Endometrium (tissue), 2 donors: ENCODE data around the gene CDC16.
"Not testable (repeated sequence)": the region's sequence is repeated elsewhere in the genome, so short reads cannot be mapped to it uniquely, and the experiment has no call there.

ENCODE experiments used
- FAIRE-seq: peaks from 2 replicates; lab custom pipeline; 2012; peaks lifted over from hg19 to GRCh38; lab: Jason Lieb, UNC
- donor health status: control.
- donor health status: control.

CDC16 gene

GRCh38 chr13:114227528-114227927 lies 7.2 kb upstream of the CDC16 start:
- no peak for FAIRE-seq

DNA sequence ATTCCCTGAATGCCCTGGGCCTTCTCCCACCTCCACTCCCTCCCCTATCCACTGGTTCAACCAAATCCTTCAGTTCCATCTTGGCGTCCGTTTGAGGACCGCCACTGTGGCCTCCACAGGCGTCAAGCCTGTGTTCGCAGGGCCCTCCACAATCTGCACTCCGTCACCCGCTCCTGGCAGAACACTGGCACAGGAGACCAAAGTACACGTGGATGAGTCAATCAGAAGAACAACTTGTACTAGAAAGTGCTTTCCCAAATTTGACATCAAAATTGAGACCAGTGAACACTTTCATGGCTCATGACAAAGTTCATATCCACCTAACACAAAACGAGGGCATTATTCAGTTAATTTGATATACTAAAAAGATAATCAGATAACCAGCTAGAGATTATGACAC lies 6.5 kb upstream of the CDC16 start:
- FAIRE-seq, result no peak

- FAIRE-seq, result no peak
These were observed 5.2 kb upstream of the CDC16 start for GRCh38 chr13:114229506-114229905.

- FAIRE-seq, result no peak
These were observed 4.6 kb upstream of the CDC16 start for GRCh38 chr13:114230117-114230516.

DNA sequence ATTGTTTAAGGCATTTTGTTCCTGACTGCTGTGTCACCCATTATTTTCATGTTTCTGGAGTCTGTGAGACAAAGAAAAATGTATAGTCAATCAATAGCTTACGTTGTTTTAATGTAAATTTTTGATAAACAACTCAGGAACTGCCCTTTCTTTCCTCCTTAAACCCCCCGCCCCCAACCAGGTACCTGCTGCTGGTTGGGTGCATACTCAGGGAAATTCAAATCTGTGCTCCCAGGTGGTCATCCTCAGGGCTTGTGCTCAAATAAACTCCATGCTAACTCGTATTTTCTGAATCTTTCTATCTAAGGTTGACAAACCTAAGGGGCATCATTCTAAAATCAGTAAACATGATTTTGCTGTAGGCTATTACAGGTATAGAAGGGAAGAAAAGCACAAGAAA lies 4.1 kb upstream of the CDC16 start:
- FAIRE-seq, result no peak

- no peak for FAIRE-seq
These were observed 2.8 kb upstream of the CDC16 start for GRCh38 chr13:114231886-114232285.

GRCh38 chr13:114234266-114234644 lies 442 bp upstream of the CDC16 start:
- no peak for FAIRE-seq

DNA sequence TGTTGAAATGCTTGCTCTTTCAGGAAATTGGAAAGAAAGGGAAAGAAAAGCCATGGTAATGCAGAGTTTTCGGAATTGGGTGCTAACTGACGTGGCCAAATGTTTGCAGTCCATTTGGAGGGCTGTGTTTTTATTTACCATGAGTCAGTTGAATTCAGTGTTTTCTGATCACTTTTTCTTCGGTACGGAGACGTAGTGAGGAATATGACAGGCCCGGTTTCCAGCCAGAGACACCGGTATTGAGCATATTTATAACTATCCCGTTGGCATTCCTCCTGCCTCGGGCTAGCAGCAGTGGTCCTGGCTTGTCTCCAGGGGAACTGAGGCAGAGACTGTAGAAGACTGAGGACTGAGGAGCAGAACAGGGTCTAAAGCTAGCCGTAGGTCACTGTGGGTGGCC lies 1.0 kb downstream of the CDC16 start:
- FAIRE-seq, result no peak

- no peak for FAIRE-seq
These were observed 1.5 kb downstream of the CDC16 start for GRCh38 chr13:114236227-114236626.

GRCh38 chr13:114237415-114238112 lies 2.9 kb downstream of the CDC16 start:
- no peak for FAIRE-seq

DNA sequence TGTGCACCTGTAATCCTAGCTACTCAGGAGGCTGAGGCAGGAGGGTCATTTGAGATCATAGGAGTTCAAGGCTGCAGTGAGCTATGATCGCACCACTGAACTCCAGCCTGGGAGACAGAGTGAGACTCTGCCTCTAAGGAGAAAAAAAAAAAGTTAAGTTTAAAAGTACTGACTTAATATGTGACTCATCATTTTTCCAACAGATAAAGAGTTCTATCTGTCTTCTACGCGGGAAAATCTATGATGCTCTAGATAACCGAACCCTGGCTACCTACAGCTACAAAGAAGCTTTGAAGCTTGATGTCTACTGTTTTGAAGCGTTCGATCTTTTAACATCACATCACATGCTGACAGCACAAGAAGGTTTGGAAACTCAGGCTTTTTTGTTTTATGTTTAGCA lies 7.2 kb downstream of the CDC16 start:
- FAIRE-seq, result no peak

DNA sequence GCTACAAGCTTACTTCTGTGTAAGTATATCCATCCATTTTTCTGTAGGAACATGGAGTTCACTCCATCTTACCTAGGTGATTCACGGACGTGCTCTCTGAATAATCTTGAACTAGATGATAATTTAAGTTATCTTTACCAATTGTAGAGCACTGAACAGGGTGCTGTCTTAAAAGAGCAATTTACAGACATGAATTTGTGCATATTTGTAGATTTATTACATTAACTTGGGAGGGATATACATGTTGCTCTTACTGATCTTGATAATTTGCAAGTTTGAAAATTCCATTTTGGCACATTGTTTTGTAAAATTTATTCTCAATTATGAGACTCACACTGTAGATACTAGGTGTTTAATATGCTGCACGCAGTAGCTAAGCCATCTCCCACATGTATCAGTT lies 9.3 kb downstream of the CDC16 start:
- no peak for FAIRE-seq

GRCh38 chr13:114244637-114245036 lies 9.9 kb downstream of the CDC16 start:
- no peak for FAIRE-seq

GRCh38 chr13:114248011-114248410 lies 13.3 kb downstream of the CDC16 start:
- no peak for FAIRE-seq

- FAIRE-seq, result no peak
These were observed 14.4 kb downstream of the CDC16 start for GRCh38 chr13:114249077-114249476.

GRCh38 chr13:114251639-114252440 lies 17.1 kb downstream of the CDC16 start:
- FAIRE-seq, result not testable (repeated sequence)

DNA sequence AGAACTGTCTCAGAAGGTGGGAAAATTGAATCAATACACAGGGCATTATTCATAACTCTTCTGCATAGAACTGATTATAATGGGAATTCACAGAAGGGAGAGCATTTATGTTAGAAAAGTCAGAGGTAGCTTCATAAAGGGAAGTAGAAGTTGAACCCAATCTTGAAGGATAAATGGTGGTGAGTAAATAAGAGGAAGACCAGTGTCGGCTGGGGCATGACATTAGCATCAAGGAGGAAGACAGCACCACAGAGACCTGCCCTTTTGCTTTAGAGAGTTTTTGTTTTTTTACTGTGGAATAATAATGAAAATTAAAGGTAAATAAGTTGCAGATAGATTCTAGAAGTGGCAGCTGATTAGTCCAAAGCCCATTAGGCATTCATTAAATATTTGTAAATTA lies 21.9 kb downstream of the CDC16 start:
- FAIRE-seq, result no peak

DNA sequence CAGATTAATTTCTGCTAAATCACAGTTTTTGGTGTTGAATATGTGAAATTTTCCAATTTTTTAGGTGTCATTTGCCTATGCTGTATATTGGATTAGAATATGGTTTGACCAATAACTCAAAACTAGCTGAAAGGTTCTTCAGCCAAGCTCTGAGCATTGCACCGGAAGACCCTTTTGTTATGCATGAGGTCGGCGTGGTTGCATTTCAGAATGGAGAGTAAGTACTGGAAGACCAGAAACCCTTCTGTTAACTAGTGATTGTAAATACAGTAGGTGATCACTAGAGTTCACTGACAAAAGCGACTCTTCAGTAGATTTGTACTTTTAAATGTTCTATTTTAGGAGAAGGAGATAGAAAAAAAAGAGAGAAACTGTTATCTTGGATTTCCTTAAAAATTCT lies 22.3 kb downstream of the CDC16 start:
- no peak for FAIRE-seq

DNA sequence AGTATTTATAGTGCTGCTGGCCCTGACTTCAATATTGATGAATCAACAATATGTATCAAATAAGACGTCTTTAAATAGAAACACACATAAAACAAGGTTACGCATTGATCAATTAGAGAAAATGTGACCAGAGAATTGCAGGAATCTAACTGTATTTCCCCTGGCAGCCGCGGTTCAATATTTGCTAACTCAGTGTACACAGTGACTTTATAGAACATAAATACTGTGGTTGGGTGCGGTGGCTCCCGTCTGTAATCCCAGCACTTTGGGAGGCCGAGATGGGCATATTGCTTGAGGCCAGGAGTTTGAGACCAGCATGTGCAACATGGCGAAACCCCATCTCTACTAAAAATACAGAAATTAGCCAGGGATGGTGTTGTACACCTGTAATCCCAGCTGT lies 23.9 kb downstream of the CDC16 start:
- FAIRE-seq, result no peak

DNA sequence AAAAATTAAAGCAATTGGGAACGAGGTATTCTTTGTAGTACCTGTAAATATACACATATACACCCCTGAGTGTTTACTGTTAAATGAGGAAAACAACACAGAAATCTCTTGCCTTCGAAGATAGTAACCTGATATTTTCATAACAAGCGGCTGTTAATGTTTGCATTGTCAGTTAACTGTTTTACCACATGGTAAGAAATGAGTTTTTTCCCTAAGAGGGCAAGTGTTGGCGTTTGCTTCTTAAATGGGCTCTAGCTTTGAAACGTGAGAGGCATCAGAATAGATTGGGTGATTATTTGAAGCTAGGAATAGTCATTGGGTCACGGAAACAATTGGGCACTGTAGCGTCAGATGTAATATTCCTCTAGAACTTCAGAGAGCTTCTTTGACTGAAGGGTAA lies 24.7 kb downstream of the CDC16 start:
- FAIRE-seq, result no peak

DNA sequence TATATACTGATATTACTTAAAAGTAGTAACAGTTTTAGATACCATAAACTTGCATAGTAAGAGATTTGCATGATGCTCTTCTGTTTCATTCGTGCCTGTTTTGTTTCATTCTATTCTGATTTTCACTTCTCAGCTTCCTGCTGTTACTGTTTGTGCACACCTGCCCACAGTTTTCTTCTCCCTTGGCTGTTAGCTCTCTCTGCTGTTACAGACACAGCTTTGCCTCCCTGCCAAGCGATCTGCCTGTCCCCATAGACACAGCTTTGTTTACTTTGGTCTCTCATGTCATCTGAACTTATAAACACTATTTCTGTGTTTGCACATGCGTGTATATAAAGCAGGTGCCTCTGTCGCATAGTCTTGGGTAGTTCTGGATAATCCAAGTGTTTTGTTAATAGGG lies 25.3 kb downstream of the CDC16 start:
- no peak for FAIRE-seq

DNA sequence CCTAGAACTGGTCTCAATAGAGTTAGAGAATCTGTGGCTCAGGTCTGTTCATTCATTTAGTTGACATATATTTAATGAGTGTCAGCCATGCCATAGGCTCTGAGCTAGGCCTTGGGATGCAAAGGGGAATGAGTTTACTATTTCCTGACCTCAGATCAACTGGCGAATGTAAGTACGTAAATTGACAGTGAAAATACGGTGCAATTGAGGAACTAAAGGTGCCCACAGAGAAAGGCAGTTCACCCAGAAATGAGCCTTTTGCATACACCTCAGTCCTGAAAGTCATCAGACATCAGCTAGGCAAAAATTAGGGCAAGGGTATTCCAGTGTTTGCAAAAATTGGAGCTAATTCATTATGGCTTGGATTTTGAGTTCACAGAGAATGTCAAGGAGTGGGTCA lies 26.1 kb downstream of the CDC16 start:
- no peak for FAIRE-seq

DNA sequence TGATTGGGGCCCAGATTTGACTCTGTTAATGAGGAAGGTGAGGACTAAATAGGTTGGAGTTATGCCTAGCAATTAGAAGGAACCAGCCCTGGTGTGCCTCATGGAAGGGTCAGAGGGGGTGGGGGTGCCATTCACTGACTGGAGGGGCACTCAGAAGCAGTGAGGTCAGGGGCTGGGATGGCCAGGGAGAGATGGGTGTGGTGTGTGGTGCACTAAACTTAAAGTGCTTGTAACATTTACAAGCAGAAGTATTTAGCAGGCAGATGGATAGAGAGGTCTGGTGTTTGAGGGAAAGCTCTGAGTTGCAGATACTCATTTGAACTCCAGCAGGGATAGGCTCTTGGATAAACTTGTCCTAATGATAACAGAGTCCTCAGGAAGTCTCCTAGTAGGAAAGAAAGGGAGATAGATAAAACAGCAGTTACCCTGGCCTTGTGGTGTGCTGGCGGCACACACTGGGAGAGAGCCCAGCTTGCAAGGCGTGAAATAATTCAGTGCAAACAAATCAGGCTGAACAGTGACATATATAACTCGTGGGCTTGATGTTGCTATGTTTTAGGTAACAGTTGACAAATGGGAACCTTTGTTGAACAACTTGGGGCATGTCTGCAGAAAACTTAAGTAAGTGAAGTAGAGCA lies 26.8 kb downstream of the CDC16 start:
- FAIRE-seq, result no peak
